GM12878 (cell line): Measurements from ENCODE around the gene POGLUT3. TPM values are rescaled to one million over a fixed set of nuclear protein-coding genes. Genes with fewer than 3 reads are reported as not detected.

Source experiments
- ATAC-seq: fragments of 200-7000 bp; cut with Tn5 transposase; 3 replicates; pipeline ENCODE4 v1.9.1; 2020; ENCODE audit warnings: mild to moderate bottlenecking, moderate library complexity
- BruUV-seq: library from RNA; stranded (reverse); fragments of 400-500 nt; replicated peaks from 2 replicates; lab custom pipeline; 2021; lab: Mats Ljungman, UMichigan
- CTCF ChIA-PET: fragments of 300-600 bp; sonication (Branson Sonifier 250); formaldehyde crosslinking; extraction: SDS; loops from one replicate; lab custom pipeline; 2021; ENCODE audit warnings: inconsistent platforms; lab: Yijun Ruan, JAX
- POLR2A ChIA-PET: fragments of 350-600 bp; formaldehyde crosslinking; extraction: SDS; loops from one replicate; lab custom pipeline; 2021; ENCODE audit warnings: inconsistent platforms; lab: Charles Lee
- RAD21 ChIA-PET: fragments of 300-600 bp; sonication (Branson Sonifier 250); formaldehyde crosslinking; loops from one replicate; lab custom pipeline; 2023; ENCODE audit warnings: antibody characterized with exemption; ENCODE audit not compliant: unreplicated experiment; lab: Charles Lee
- SMC1A ChIA-PET: fragments of 300-600 bp; sonication (Branson Sonifier 250); formaldehyde crosslinking; loops from one replicate; lab custom pipeline; 2023; ENCODE audit not compliant: unreplicated experiment, uncharacterized antibody; lab: Charles Lee
- DNase-seq: peaks from one replicate; pipeline ENCODE4 v3.0.0-alpha.2; 2011; ENCODE audit warnings: low read depth, low spot score
- FAIRE-seq: peaks from 3 replicates; lab custom pipeline; 2011; peaks lifted over from hg19 to GRCh38; lab: Jason Lieb, UNC
- H2AFZ ChIP-seq: 2 replicates; pipeline ENCODE4 v1.6.0; 2011; ENCODE audit warnings: low read depth, low read length, control low read depth; ENCODE audit not compliant: control insufficient read depth
- H3K27ac ChIP-seq: 2 replicates; pipeline ENCODE4 v1.5.1; 2011; ENCODE audit warnings: control low read depth; ENCODE audit not compliant: control insufficient read depth, insufficient read depth
- H3K27me3 ChIP-seq, 2 experiments: replicated peaks in 1 of 2; 2 replicates each; pipeline versions ENCODE4 v1.6.0 to v1.6.1; 2011; ENCODE audit warnings: low read length in 1 of 2; ENCODE audit not compliant: control insufficient read depth in 2 of 2, insufficient read depth in 2 of 2
- H3K36me3 ChIP-seq, 2 experiments: 2 replicates each; pipeline ENCODE4 v1.5.1; 2011; ENCODE audit warnings: low read length in 1 of 2; ENCODE audit not compliant: control insufficient read depth in 2 of 2, insufficient read depth in 2 of 2
- H3K4me1 ChIP-seq: 2 replicates; pipeline ENCODE4 v1.6.1; 2011; ENCODE audit warnings: mild to moderate bottlenecking, low read length, moderate library complexity, mixed read lengths; ENCODE audit not compliant: control insufficient read depth, insufficient read depth
- H3K4me2 ChIP-seq: 2 replicates; pipeline ENCODE4 v1.6.0; 2011; ENCODE audit warnings: control low read depth; ENCODE audit not compliant: control insufficient read depth, insufficient read depth
- H3K4me3 ChIP-seq: fragments of 200-600 bp; sonication (generic); 2 replicates; pipeline ENCODE4 v1.5.1; 2016
- H3K79me2 ChIP-seq: 2 replicates; pipeline ENCODE4 v1.6.0; 2011; ENCODE audit warnings: low read length; ENCODE audit not compliant: control insufficient read depth, insufficient read depth
- H3K9ac ChIP-seq: 2 replicates; pipeline ENCODE4 v1.8.0; 2011; ENCODE audit warnings: low read length, control low read depth, mixed read lengths; ENCODE audit not compliant: control insufficient read depth, insufficient read depth
- H3K9me3 ChIP-seq: replicated peaks from 3 replicates; pipeline ENCODE4 v1.5.1; 2011; ENCODE audit warnings: mild to moderate bottlenecking, low read length; ENCODE audit not compliant: control insufficient read depth, insufficient read depth
- H4K20me1 ChIP-seq: 2 replicates; pipeline ENCODE4 v1.6.0; 2011; ENCODE audit not compliant: control insufficient read depth, insufficient read depth
- BACH1 ChIP-seq: fragments of 450-650 bp; IDR thresholded peaks from 2 replicates; pipeline ENCODE4 v1.6.1; 2017; ENCODE audit warnings: mild to moderate bottlenecking, borderline replicate concordance
- BMI1 ChIP-seq: fragments of 450-650 bp; IDR thresholded peaks from 2 replicates; pipeline ENCODE4 v1.6.1; 2016; ENCODE audit warnings: mild to moderate bottlenecking, moderate library complexity, borderline replicate concordance
- CEBPZ ChIP-seq: fragments of 150-350 bp; IDR thresholded peaks from 2 replicates; pipeline ENCODE4 v1.6.1; 2016; ENCODE audit warnings: low read depth, low read length
- CHD1 ChIP-seq: IDR thresholded peaks from 2 replicates; pipeline ENCODE4 v1.6.1; 2012; ENCODE audit warnings: low read depth, low read length, improper control_type of control experiment
- ESRRA ChIP-seq: IDR thresholded peaks from 2 replicates; pipeline ENCODE4 v1.6.1; 2012; ENCODE audit warnings: mild to moderate bottlenecking, low read length, improper control_type of control experiment
- KAT2A ChIP-seq: conservative IDR thresholded peaks from 2 replicates; pipeline ENCODE4 v1.6.1; 2011; ENCODE audit warnings: low read depth, low read length; ENCODE audit not compliant: control insufficient read depth
- KDM1A ChIP-seq: fragments of 200-600 bp; sonication (generic); IDR thresholded peaks from 2 replicates; pipeline ENCODE4 v1.6.1; 2016; ENCODE audit warnings: borderline replicate concordance
- LARP7 ChIP-seq: fragments of 450-650 bp; IDR thresholded peaks from 2 replicates; pipeline ENCODE4 v1.6.1; 2017; ENCODE audit warnings: mild to moderate bottlenecking
- MTA3 ChIP-seq: IDR thresholded peaks from 2 replicates; pipeline ENCODE4 v1.6.1; 2012; ENCODE audit warnings: low read length, inconsistent platforms, borderline replicate concordance
- POLR2AphosphoS2 ChIP-seq: IDR thresholded peaks from 2 replicates; pipeline ENCODE4 v1.6.1; 2011; ENCODE audit warnings: low read depth, mild to moderate bottlenecking, low read length, improper control_type of control experiment, moderate library complexity
- RB1 ChIP-seq: fragments of 450-650 bp; formaldehyde crosslinking; IDR thresholded peaks from 2 replicates; pipeline ENCODE4 v1.6.1; 2017; ENCODE audit warnings: mild to moderate bottlenecking, borderline replicate concordance
- SREBF2 ChIP-seq: IDR thresholded peaks from 2 replicates; pipeline ENCODE4 v1.6.1; 2012; ENCODE audit warnings: mild to moderate bottlenecking, low read length
- SUPT20H ChIP-seq: IDR thresholded peaks from 2 replicates; pipeline ENCODE4 v1.6.1; 2011; ENCODE audit warnings: low read depth, mild to moderate bottlenecking, low read length, moderate library complexity, borderline replicate concordance; ENCODE audit not compliant: control insufficient read depth
- ZBTB11 ChIP-seq: fragments of 450-650 bp; formaldehyde crosslinking; IDR thresholded peaks from 2 replicates; pipeline ENCODE4 v1.5.0; 2022; ENCODE audit warnings: mild to moderate bottlenecking, missing genetic modification characterization
- ZNF24 ChIP-seq: fragments of 450-650 bp; IDR thresholded peaks from 2 replicates; pipeline ENCODE4 v1.6.1; 2017; ENCODE audit warnings: antibody characterized with exemption, mild to moderate bottlenecking
- in situ Hi-C: fragments of 300-500 bp; cut with MboI; formaldehyde crosslinking; loops from 9 replicates; pipeline ENCODE4 v1.14.3; 2018; ENCODE audit warnings: mixed read lengths
- intact Hi-C: fragments of 100-400 bp; cut with micrococcal nuclease; formaldehyde crosslinking; loops from one replicate; pipeline ENCODE4 v1.14.2; 2022; ENCODE audit not compliant: unreplicated experiment
- polyA plus RNA-seq, 11 experiments: library from polyadenylated mRNA; depleted of rRNA in 4 of 11; unstranded in 6 of 11; stranded (reverse) in 5 of 11; fragments of >200 nt; fragmentation: Nextera tagmentation in 4 of 11; fragmentation: Illumina TruSeq in 1 of 11; extraction: Ambion mirVana in 4 of 11; extraction: Trizol in 1 of 11; gene quantifications; 1 replicate in 1 of 11; 2 replicates in 10 of 11; pipeline versions ENCODE4 v1.2.1 to v1.2.3, GENCODE V29; 2011 to 2016; ENCODE audit warnings: inconsistent platforms in 2 of 11, missing spikeins in 2 of 11, low read depth in 1 of 11
- total RNA-seq, 4 experiments: library from RNA; depleted of rRNA in 3 of 4; stranded (reverse); fragments of >200 nt in 3 of 4; fragmentation: Illumina TruSeq in 1 of 4; extraction: Trizol in 1 of 4; gene quantifications; 2 replicates each; pipeline versions ENCODE4 v1.2.1 to v1.2.3, GENCODE V29; 2013 to 2021

The POGLUT3 gene
- total and polyA plus RNA-seq, 10 of the 15 experiments (the other 5 are each of a cell fraction or from before 2014, with no cell fraction given), result 3.7 to 21.5 (median 12.9) TPM

- ChIA-PET SMC1A (interaction anchor here (1.0 to 2.7 kb wide), 2 partner anchors 16 to 47 kb away, joined by 3 to 7 read pairs; no protein-coding TSS in a partner anchor), CTCF (interaction anchor here (1.5 kb wide), 1 partner anchor 47 kb away, joined by 3 read pairs; no protein-coding TSS in a partner anchor), RAD21 (no interaction called here), POLR2A (interaction anchor here (0.6 to 1.0 kb wide), 2 partner anchors 46 to 68 kb away, joined by 3 to 5 read pairs; no protein-coding TSS in a partner anchor)
- Histone ChIP-seq H3K9me3 (no peaks in the 10 kb centered on the region), H2AFZ (no peak overlapping the region), H3K9ac (no peak overlapping the region), H3K79me2 (no peaks in the 10 kb centered on the region), H4K20me1 (no peaks in the 10 kb centered on the region), H3K27ac (no peak overlapping the region), H3K4me2 (no peak overlapping the region), H3K36me3 (no peaks in the 10 kb centered on the region), H3K4me3 (no peak overlapping the region), H3K27me3 (no peaks in the 10 kb centered on the region), H3K4me1 (no peaks in the 10 kb centered on the region)
- in situ Hi-C loops, result no loop called here
- no peak for ATAC-seq
- no TSS peak for BruUV-seq
- intact Hi-C loops, result no loop called here
- DNase-seq, result no peak
- no peak for FAIRE-seq
- no peak for TF ChIP-seq LARP7
- no peak for TF ChIP-seq CEBPZ
- TF ChIP-seq KAT2A, result no peak
- TF ChIP-seq RB1, result no peak
- no peak for TF ChIP-seq SUPT20H
- TF ChIP-seq ZBTB11 (CRISPR knock-in tag), result no peak
- TF ChIP-seq KDM1A, result no peak
- TF ChIP-seq CHD1, result no peak
- TF ChIP-seq ESRRA, result no peak
- no peak for TF ChIP-seq POLR2AphosphoS2
- TF ChIP-seq ZNF24, result no peak
- no peak for TF ChIP-seq BACH1
- TF ChIP-seq SREBF2, result no peak
- no peak for TF ChIP-seq MTA3
- no peak for TF ChIP-seq BMI1
Observed at GRCh38 chr11:108541531-108541930, 43.3 kb upstream of the POGLUT3 start.
